Urothelium cell line (cell line): Measurements from ENCODE around the gene DDX5.

Experiments used
- DNase-seq: peaks from one replicate; pipeline ENCODE4 v3.0.0; 2011; ENCODE audit warnings: low spot score, mixed read lengths
- FAIRE-seq: peaks from 2 replicates; lab custom pipeline; 2011; peaks lifted over from hg19 to GRCh38; lab: Jason Lieb, UNC

DDX5 gene

DNA sequence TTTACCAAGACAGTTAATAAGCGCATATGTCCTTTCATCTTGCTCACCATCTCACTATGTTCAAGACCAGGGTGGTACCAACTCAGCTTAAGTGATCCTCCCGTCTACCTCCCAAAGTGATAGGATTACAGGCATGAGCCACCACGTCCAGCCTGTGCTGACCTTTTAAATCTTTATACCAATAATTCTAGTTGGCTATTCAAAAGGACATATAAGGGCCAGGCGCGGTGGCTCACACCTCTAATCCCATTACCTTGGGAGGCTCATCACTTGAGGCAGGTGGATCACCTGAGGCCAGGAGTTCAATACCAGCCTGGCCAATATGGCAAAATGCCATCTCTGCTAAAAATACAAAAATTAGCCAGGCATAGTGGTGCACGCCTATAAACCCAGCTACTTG, 3.1 kb upstream of the DDX5 start:
- DNase-seq (no peak), FAIRE-seq (no peak)

DNA sequence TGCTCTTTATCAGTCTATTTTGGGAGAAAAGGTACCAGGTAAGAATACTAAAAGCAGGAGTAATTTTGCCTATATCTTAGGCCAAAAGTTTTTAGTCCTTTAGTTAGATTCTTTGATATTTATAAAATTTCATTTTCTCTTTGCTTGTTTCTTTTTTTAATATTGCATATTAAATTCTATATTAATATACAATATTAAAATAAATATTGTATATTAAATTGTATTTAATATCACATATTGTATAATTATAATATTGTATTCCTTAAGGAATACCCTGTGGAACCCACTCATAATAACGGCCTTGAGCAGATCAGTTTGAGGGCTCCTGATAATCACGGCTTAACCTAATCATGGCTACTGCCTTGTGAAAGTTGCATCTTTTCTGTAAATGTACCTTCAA, 2.6 kb upstream of the DDX5 start:
- DNase-seq = no peak
- no peak for FAIRE-seq

DNA sequence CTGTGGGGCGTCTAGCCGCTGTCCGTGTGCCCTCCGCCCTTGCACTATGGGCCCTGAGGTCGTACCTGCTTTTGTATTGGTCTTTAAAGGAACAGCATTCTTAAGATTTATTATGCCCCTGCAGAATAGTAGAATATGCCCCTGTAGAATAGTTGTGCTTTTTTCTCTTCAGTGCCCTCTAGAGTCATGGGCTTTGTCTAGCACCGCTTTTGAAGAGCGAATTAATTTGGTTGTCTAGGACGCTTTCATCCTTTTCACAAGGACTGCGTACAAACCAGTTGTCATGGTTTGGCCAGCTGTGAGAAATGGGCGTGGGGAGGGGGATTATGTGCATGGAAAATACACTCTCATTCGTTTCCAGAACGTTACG, 1.3 kb upstream of the DDX5 start:
- FAIRE-seq = no peak

DNA sequence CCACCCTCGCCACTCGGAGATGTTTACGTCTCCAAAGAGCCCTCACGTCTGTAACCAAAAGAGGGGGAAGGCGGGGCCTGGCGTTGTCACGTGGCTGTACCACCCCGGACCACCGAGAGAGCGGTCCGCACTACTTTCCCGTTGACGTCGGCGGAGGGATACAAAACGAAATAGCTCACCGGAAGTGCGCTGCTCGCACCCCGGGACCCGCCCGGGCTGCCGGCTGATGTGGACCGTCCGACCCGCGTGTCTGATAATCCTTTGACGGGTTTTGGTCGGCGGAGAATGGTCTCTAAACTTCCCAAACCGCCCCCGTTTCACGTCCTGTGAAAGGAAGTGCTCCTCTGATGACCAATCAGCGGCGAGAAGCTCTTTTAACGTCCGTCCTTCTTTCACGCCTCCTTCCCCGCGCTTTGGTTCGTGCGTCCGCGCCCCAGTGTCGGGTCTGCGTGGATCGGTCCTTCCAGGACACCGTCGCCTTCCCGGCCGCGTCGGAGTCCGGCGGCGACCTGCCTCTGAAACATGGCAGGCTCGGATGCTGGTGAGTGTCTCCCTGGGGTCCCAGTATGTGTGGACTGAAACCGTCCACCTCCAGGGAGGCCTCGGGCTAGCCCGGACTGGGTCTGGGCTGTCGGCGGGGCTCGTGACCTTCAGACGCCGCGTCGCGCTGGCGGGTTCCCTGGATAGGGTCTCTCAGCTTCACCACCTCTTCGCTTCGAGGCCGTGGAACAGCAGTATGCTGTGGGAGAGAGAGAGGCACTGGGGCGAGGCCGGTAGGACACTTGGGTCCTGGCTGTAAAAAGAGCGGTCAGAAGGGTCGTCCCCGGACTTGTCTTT, 705 bp upstream of the DDX5 start, which contains the start of gene CEP95:
CEP95 (plus strand) TSS at position 402 of the 837 bp plus-strand sequence; CDS start at position 523, 121 bp downstream.
- peak; percentile 92 for DNase-seq
- peak; percentile 80 for FAIRE-seq

More for the DNA sequence above, 1.3 kb upstream of the DDX5 start:
- DNase-seq = peak; percentile 71

DNA sequence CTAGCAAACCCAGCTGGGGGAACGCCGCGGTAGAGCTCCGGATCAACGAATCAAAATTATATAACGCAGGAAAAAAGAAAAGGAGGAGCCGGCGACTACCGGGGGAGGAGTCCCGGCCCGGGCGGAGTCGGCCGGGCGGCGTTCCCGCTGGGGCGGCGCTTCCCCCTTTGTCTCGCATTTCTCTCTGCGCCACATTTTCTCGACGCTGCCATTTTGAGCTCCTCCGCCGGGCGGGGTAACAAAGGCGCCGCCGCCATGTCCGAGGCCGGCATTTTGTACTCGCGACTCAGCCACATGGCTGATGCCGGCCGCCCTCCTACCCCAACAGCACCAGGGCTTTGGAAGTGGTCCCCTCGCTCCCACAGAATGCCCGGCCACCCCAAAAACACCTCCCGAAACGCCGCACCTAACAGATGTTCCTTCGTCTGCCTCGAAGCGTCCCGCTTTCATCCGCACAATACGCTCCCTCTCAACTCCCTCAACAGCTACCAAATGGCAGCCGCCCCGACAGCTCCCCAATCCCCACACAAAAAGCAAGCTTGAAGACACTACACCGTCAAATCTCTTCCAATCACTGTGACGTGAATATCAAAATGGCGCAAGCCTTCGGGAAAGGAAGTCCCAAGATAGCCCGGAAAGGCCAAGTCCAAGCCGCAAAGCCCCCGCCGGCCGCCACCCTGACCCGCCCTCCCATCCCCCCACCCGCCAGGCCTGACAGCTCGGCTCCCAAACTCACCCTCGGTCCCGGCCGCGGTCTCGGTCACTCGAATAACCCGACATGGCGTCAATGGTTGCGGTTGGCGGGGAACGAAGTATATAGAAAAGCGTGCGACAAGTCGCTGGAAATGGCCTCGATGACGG, 519 bp downstream of the DDX5 start:
- DNase-seq (peak; percentile 93), FAIRE-seq (no peak)

DNA sequence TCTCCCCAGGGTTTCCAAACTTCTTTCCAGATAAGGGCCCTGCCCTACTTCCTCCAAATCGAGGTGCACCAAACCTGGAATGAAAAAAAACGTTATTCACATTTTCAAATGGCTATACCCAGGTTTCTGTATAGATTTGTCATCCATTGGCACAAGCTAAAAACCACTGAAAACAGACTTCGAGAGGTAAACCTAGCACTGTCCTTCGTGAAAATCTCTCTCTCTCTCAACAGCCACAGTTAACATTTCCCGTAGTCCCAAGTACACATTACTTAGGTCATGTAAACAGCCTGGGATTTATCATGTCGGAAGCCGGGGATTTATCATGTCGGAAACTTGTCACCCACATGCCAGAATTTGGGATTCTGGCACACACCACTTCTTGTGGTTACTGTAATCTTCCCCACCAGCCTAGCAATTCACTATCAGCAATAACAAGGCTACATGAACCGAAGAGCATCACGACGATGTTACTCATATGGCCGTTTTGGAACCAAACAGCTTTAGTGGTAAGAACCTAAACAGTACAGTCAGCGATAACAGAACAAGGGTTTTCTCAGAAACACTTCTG, 1.2 kb downstream of the DDX5 start:
- no peak for FAIRE-seq
- peak; percentile 9 for DNase-seq

DNA sequence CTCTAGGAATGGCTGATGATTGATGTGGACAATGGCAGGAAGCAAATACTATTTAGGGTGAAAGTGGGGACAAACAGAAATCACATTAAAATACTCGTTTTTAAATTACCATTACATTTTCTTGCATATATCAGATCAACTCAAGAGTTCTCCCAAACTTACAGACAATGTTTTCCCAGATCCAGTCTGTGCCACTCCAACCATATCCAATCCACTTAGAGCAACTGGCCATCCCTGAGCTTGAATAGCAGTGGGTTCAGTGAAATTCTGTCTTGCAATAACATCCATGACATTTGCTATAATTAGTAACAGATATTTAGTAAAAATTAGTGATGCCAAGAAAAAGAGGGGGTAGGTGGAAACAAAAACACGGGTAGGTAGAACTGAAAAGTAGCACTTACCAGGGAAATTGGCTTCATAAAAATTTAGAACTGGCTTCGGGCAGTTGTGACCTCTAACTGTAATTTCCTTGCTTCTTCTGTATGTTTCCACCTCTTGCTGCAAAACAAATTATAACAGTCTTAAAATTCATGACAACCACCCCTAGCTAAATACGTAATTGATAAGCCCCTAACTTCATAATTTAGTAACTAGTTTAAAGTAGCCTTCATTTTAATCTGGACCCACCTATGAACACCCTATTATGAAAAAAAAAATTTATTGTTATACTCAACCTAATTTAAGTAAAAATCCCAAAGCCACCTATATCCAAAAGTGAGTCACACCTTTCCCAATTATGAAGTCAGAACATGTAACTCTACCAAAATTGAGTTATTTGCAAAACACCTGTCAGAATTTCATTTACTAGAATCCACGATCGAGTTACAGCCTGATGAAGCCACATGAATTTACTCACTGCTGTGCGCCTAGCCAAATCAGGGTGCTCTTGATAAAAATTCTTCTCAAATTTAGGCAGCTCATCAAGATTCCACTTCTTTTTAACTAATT, 2.0 kb downstream of the DDX5 start:
- FAIRE-seq (no peak), DNase-seq (no peak)

DNA sequence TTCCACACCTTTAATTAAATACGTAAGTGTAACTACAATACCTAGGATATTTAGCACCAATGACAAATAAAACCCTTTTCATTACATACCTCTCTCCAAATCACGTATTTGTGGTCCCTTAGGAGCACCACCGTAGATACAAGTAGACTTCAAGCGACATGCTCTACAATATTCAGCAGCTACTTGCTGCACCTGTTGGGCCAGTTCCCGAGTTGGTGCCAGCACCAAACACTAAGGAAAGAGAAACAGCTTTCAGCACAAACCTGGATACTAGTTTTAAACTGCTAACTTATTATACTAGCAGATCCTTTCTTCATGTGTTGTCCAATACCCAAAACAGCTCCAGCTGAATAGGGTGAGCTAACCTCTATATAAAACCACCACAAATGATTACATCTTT, 2.7 kb downstream of the DDX5 start:
- no peak for FAIRE-seq

DNA sequence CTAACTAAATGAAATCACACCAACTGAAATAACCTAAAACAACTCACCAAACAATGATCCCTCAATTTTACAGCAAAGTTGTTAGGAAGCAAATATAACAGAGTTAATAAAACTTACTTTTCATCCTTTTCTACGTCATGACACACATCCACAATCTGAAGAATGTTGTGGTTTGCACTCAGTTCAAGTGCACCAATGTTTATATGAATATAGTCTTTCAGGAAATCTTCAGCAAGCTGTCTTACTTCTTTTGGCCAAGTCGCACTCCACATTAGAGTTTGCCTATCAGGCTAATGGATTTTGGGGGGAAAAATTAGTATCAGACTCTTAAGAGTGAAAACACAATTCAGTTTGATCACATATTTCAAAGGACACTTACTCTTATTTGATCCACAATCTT, 3.3 kb downstream of the DDX5 start:
- DNase-seq (no peak), FAIRE-seq (no peak)

More for the DNA sequence above, 2.7 kb downstream of the DDX5 start:
- no peak for DNase-seq

DNA sequence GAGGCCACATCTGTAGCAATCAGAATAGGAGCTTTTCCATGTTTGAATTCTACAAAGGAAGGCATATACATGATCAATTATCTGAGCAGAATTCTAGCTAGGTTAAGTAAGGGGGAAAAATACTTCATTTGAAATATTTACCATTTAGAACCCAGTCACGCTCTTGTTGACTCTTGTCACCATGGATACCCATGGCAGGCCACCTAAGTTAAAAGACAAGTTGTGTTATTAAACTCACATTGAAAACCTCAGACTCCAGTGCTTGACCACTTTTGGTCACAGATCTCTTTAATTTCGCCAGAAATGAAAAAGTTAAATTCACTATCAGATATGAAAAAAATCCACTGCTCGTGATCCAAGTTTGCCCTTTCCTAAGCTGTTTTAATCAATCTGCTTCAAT, 4.1 kb downstream of the DDX5 start:
- no peak for DNase-seq
- FAIRE-seq = no peak

DNA sequence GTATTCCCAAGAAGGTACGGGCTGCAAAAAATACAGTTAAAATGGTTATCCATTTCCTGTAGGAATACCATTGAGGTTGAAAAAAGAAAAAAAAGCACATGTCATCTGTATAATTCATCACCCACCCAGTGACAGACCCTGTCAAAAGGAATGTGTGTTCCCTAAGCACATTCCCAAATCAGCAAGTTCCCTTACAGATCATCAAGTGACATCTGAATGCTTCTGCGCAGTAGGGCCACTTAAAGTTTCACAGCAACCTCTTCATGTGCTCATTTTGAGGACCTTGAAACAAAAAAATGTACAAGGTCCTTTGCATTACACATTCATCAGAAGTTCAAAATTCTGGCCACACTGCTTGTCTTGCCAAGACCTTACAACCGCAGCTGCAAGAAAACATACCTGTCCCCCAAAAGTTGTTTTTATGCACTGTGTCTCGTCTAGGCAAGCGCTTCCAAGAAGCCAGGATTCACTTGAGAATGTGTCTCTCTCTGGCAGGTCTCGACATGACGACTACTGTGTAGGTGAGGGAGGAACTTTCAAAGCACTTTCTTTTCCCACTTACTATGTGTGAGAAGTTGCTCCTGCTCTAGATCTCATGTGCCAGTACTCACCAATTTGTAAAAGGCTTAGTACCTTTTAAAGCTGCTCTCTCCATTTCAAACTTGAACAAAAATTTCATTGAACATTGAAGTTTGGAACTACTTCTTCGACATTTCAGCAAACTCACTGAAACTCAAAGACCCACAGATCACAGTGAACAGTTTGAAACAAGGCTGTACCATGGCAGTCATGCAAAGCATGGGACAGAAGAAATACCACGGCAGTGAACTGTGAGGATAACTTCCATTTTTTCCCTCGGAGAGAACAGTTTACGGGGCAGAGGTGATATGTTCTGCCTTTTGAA, 5.0 kb downstream of the DDX5 start:
- FAIRE-seq (no peak), DNase-seq (no peak)

DNA sequence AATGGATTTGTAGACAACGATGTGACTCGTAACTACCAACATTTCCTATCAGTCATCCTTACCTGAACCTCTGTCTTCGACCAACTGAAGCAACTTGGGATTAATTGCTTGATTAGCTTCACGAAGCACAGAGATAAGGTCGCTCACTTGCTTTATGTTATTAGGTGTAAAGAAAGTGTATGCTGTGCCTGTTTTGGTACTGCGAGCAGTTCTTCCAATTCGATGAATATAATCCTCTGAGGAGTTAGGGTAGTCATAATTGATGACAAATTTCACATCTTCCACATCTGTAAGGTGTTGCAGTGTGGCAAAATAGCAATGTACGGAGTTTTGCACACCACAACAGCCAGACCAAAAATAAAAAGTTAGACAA, 5.6 kb downstream of the DDX5 start:
- DNase-seq (no peak), FAIRE-seq (no peak)

DNA sequence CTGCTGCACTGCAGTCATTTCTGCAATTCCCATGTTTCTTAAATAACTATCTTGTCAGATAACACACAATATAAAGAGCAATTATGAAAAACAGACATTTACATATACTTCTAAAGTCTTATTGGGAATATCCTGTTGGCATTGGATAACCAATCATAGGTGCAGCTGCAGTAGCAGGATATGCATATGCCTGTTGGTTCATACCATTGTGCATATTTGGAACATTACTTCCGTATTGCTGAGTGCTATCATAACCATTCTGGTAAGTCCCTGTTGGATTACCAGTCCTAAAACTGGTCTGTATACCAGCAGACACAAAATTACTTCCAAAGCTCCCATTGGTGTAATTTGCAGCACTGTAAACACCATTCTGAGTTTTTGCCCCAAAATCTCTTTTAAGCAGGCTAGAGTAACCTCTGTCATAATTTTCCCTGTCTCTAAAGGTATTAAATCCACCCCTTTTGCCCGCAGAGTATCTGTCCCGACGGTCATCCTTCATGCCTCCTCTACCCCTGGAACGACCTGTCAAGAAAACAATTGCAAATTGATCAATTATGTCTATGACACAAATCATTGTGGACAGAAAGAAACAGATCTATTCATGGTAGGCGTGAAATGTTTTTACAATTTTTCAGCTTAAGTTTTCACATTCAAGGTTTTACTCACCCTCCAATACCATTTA, 6.1 kb downstream of the DDX5 start:
- FAIRE-seq = no peak
- no peak for DNase-seq

DNA sequence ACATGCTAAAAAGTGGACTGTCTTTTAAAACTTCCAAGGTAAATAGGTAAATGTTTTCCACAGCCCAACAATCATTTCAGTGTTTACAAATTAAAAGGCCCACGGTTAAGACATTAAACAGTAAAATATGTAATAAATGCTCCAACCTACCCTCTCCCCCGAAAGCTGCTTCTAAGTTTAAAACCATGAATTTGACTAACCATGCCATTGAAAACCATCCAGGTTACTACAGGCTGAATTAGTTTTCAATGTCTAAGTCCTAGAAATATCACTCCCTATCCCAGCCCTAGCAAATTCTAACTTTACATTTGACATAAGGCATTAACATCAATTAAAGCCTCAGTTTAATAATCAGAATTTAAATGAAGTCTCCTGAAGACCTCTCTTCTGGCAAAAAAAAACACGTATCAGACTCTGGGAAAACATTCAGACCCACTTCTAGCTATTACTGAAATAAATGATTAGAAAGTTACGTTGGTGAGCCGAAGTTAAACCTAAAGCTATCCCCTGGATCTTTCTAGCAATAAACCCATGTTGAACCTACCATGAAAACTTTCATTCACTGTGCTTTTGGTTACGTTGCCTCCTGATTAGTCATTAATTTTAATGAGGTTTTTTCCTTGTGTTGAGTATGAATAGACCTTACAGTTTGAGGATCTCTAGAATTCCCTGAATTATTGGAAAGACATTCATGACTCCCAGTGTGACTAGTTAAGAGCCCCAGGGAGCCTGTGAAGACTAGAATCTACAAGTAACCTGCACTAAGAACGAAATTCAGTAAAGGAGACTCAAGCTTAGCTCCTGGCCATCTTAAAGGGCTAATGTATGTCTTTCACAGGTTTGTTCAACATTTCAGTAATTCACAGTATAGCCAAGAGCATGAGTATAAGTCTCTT, 7.5 kb downstream of the DDX5 start:
- FAIRE-seq (no peak), DNase-seq (no peak)

DNA sequence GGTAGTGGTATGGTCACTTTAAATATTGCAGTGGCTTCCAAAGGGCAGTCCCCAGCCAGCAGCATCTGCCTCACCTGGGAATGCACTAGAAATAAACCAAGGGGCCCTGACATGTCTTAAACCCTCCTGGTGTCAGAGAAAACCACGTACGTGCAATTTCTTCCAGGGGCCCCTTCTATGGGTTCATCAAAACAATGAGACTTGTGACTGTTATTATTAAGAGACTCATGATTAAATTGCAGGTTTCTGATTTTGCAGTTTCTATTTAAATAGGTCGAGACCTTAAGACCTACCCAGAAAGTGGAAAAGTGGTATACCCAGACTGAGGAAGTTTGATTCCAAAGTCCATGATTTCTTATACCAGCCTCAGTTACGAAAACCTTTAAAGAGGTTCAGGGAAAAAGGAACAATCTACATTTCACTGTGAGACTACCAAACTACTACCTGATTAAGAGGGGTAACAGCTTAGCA, 8.5 kb downstream of the DDX5 start:
- FAIRE-seq (no peak), DNase-seq (no peak)

DNA sequence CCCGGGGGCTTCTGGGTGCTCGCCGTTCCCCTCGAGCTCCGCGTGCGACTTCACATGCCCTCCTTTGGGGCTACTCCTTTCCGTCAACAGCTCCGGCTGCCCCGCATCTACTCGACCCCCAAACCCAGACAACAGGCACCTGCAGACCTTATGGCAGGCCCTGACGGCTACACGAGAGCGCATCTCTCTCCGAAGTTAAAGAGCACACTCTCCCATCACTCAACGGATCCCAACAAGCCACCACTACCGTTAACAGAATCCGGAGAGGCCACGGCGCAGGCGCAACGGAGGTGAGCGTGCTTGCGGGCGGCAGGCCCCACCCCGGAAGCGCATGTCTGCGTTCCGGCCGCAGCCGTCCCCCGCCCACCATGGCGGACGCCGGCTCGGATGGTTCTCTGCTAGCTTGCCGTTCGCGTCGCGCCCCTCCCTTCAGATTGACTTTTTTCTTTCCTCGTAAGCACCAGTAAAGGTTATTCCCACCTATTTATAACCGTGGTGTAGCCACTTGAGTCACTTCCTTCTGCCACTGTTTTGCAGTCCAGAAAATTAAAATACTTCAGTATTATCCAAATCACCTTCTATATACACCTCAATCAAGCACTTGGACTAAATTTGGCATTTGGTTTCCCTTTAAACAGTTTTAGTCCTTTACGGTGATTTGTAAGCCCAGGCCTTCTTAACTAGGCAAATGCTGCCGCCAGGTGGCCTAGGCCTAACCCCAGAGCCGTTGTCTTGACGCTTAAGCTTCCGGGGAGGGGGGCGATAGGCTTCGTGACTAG, 9.1 kb downstream of the DDX5 start, which contains the start of gene POLG2:
POLG2 (minus strand) TSS at position 269 of the 779 bp plus-strand sequence; CDS start at position 183, 86 bp downstream.
- DNase-seq (peak; percentile 99), FAIRE-seq (peak; percentile 94)

DNA sequence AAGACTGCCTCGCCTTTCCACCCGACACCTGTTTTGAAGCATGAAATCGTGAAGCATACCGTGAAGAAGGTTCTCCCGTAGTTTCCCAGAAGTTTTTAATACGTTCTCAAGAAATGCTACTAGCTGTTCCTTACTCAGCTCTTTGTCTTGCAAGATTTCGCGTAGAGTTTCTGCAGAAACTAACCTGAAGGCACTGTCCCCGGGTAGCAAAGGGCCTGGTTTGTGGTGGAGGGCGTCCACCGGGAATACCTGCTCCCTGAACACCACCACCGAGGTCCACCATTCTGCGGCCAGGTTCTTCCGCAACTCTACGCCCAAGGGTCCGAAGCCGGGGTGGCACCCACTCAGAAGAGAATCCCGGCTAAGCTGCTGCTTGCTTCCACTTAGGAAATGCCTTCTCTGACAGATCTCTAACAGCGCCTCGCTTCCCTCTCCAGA, 9.7 kb downstream of the DDX5 start:
- DNase-seq (no peak), FAIRE-seq (no peak)
